GM19372 (cell line): ENCODE results near the gene GLYATL3.
A peak's percentile ranks its signal among the peaks of the same experiment; 100 is the strongest.

Experiments
- ATAC-seq: cut with Tn5 transposase; IDR thresholded peaks from one replicate; pipeline ENCODE4 v1.9.1; 2021; ENCODE audit warnings: mild to moderate bottlenecking, low read depth, moderate library complexity; ENCODE audit not compliant: unreplicated experiment

Gene GLYATL3

DNA sequence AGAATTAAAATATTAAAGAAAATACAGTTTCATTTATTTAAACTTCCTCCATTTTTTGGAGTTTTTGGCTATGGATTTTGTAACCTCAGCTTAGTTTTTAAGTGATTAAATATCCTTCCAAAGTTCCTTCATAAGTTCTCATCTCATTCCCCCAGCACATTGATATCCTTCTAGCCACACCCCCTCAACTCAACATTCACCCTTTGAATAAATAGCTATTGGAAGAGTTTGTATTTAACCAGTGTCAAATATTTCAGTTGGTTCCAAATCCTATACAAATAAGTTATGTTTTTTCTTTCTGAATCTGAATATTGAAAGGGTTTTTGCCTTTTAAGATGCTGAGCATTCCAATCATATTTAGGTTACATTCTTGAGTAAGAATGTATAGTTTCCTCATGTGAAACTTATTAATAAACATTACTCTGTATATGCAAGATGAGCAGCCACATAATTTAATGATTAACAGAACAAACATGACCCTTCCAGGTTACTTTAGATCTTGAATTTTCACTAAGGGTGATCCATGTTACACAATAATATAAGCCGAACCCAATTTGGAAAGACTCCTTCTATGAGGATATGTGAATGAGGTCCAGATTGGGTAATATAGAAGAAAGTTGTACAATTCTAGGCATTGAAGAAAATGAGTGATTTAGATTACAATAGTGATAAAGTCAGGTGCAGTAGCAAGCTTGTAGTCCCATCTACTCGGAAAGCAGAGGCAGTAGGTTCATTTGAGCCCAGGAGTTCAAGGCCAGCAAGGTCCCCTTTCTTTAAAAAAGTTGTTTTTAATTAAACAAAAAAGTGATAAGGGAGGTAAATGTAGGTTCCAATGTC lies 13.6 kb downstream of the GLYATL3 start:
- no peak for ATAC-seq

DNA sequence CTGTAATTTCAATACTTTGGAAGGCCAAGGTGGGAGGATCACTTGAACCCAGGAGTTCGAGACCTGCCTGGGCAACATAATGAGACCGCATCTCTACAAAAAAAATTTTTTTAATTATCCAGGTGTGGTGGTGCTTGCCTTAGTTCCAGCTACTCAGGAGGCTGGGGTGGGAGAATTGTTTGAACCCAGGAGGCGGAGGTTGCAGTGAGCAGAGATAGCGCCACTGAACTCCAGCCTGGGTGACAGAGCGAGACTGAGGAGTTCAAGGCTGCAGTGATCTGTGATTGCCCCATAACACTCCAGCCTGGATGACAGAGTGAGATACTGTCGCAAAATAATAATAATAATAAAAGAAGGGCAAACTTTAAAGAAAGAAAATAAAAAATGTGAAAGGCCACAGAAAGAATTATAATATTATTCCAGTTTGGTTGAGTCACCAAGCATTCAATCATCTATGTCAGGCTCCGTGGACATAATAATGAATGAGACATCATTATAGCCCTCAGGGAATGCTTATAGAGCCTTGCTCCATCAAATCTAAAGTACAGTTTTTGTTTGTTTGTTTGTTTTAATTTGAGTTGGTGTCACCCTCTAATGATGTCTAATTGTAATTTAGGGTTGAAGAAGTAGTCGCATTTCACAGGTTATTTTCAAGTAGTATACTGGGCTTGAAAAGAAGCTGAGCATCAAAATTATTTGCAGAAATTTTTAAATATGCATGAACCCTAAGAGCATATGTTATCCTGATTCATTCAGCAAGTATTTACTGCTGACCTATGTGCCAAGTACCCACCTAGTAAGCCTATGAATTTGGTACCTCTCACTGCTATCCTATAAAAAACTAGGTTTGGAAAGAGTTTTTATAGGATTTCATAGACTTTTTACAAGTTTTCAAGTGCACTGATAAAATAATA lies 15.1 kb downstream of the GLYATL3 start:
- ATAC-seq = no peak

DNA sequence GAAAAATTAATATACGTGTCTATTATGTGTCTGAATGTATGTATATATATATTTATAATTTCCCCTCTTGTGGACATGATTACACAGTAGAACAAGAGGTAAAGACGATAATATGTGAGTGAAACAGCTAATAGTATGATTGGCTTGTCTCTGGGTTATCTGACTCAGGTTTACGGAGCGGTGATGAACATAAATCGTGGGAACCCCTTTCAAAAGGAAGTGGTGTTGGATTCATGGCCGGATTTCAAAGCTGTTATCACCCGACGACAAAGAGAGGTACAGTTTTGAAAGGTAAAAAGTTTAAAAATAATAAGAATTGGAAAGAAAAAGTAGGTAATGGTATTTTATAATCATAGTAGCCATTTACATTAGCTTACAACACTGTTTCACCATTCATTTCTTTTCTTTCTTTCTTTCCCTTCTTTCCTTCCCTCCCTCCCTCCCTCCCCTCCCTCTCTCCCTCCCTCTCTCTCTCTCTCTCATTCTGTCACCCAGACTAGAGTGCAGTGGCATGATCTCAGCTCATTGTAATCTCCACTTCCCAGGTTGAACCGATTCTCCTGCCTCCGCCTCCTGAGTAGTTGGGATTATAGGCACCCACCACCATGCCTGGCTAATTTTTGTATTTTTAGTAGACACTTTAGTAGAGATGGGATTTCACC lies 15.9 kb downstream of the GLYATL3 start:
- no peak for ATAC-seq

DNA sequence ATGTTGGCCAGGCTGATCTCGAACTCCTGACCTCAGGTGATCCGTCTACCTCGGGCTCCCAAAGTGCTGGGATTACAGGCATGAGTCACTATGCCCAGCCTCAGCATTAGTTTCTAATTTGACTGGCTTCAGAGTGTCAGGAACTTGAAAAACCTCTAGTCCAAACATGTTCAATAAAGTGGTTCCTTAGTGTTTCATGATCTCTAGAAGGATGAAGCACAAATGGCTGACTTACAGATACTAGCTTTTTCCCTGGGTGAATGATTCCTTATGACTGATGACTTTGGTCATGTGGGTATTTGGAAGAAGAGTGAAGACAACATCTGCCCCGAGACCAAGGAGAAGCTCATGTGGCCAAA lies 16.4 kb downstream of the GLYATL3 start:
- ATAC-seq = no peak

DNA sequence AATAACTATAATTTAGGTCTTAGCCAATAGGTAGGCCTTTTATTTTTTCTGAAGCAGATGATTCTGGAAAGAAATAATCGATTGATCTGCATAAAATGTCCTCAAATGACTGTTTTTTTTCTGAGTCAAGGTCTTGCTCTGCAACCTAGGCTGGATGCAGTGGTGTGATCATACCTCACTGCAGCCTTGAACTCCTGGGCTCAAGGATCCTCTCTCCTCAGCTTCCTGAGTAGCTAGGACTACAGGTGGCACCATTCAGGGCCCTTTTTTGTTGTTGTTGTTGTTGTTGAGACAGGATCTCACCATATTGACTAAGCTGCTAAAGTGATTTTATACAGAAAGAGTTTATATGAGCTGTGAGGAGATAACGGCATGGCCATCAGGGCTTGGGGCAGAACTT lies 18.2 kb downstream of the GLYATL3 start:
- no peak for ATAC-seq

DNA sequence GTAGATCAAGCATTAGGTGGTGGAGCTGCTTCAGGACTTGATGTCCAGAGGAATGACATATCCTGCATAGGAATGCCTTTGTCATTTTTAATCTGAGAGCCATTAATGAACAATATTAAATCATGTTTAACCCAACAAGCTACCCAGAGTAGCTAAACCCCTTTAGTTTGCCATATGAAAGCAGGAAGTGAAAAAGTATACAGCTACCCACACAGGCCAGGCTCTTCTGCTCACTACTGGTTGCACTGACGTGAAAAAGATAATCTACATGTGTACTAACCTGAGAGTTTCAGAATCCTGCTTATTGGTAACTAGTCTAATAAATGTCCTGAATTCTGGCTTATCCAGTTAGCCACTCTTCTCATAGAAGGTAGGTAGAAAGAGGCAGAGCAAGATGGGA lies 19.9 kb downstream of the GLYATL3 start:
- peak; percentile 84 for ATAC-seq

DNA sequence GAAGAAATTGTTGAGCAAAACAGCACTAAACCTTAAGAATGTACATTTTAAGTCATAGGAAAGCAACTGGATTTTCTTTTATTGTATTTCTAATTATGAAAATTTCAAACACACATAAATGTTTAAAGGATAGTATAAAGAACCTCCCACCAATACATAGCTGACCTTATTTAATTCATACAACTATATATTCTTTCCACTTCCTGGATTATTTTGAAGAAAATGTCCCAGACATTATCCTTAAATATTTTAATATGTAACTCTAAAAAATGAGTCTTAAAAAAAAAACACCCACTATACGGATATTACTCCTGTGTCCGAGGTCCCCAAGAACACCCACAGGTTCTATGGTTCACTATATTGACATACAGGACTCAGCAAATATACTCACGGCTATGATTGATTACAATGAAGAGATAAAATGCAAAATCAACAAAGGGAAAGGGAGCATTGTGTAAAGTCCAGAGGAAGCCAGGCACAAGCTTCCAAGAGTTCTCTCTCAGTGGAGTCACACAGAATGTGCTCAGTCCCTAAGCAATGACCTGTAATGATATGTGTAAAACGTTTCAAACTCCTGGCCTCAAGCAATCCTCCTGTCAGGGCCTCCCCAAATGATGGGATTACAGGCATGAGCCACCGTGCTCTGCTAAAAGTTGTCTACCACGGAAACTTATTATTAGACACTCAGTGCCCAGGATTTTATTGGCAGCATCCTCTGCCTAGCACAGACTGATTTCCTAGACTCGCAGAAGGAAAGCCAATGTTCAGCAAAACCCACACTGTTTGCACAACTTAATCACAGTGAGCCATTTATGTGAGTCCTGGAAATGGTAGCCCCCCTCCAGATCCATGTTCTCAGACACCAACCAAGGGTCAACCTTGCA lies 23.2 kb downstream of the GLYATL3 start:
- no peak for ATAC-seq

DNA sequence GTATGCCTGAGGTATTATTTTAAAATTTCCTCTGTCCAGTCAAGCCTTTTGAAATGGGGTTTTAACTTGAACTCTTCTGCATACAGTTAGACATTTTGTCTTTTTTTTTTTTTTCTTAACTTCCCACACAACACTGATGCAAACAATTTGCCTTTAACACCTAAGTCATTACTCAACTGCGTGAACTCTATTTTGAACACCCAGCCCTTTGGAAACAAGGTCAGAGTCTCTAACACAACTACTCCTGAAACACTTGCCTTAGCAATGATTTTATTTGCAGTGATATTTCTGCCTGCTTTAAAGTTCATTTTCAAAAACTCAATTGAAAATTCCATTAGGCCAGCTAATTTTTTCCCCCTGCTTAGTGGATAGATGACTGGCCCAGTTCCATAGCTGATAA lies 24.2 kb downstream of the GLYATL3 start:
- ATAC-seq = no peak

DNA sequence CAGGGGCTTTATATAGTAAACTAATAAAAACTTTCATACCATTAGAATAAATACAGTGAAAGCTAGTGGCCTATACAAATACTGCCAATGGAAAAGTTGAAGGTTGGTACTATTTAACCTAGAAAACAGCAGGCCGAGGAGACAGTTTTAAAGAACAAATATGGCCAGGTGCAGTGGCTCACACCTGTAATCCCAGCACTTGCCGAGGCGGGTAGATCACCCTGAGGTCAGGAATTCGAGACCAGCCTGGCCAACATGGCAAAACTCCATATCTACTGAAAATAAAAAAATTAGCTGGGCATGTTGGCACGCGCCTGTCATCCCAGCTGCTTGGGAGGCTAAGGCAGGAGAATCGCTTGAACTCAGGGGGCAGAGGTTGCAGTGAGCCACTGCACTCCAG lies 24.8 kb downstream of the GLYATL3 start:
- no peak for ATAC-seq

DNA sequence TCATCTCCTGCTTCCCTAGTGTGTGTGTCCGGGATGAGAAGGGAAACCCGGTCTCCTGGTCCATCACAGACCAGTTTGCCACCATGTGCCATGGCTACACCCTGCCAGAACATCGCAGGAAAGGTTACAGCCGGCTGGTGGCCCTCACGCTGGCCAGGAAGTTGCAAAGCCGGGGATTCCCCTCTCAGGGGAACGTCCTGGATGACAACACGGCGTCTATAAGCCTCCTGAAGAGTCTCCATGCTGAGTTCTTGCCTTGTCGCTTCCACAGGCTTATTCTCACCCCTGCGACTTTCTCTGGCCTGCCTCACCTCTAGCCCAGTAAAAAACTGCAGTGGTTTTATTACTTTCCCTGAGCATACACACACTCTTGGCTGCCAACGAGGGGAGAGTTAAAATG lies 26.9 kb downstream of the GLYATL3 start:
- no peak for ATAC-seq

DNA sequence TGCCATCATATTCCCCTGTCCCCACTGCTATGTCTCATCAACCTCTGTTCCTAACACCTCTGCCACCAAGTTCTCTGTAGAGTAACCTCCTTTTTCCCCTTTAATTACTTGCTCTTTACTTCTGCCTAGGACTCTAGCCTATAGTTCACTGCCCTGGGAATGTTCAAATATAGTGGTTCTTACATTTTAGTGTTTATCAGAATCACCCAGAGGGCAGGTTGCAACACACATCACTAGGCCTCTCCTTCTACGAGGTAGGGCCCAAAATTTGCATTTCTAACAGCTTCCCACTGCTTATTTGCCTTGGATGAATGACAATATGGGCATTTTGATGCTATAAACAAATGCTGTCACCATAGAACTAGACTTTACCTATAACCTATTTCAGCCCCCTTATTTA lies 27.6 kb downstream of the GLYATL3 start:
- no peak for ATAC-seq

DNA sequence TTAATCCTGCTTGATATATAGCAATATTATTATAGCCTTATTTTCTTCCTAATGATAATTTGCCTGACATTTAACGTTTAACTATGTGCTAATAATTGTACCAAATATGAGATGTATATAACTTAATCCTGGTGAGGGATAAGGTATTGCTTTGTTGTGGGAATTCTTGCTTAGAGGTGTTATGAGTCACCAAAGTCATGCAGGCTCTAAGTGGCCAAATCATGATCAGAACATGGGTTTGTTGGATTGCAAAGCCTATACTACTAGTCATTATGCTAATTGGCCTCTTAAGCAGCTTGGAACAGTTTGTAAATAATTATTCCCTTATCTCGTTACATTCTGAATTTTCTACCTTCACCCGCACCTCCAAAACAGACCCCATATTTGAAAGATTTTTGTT lies 28.8 kb downstream of the GLYATL3 start:
- ATAC-seq = no peak

DNA sequence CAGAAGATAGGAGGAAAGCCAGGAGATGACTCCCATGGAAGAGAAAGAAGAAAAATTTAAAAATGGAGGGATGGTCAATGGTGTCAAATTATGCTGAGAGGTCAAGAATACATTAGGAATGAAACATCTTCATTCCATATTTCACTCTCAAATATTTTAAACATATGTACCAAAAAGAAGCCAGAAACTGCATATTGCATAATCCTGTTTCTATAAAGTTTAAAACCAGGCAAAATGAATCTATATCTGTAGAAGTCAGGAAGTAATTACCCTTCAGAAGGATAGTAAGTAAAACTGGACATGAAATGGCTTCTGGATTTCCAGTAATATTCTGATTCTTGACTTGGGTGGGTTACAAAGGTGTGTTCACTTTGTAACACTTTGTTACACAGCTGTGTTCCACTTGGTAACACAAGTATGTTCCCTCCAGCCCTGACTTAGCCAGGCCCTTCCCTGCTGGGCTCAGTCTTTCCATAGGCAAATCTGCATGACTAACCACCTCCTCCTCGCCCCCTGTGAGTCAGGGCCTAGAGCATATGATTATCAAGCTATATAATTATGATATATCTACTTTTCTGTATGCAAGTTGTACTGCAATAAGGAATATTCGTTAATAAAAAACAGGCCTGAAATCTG lies 30.5 kb downstream of the GLYATL3 start:
- no peak for ATAC-seq

DNA sequence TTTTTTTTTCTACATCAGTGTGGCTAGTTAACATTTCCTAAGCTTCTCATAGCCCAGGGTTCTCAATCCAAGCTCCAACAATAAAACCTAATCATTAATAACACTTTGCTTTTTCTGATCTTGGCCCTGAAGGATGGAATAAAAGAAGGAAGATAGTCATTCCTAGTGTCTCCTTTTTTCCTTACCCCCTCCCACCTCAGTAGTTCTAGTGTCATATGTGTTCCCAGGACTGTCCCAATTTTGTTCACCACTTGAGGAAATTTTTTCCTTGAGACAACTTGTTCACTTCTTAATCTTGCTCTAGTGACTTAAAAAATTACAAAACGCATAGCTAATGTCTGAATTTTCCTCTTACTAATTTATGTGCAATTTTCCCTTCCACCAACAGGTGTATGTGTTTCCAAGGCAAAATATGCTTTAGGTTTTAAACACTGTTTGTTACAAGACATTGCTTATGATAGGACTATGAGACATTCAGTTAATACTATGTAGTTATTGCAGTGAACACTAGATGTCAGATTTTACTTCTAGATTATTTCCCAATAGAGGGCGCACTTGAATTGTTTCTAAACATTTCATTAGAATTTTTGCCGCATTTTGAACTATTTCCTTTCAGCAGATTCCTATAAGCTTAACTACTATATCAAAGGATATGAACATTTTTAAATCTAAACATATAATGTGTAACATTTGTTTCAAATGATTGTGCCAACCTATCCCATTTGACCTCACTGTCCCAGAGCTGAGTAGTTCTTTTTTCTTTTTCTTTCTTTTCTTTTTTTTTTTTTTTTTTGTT lies 32.2 kb downstream of the GLYATL3 start:
- ATAC-seq = peak; percentile 94

DNA sequence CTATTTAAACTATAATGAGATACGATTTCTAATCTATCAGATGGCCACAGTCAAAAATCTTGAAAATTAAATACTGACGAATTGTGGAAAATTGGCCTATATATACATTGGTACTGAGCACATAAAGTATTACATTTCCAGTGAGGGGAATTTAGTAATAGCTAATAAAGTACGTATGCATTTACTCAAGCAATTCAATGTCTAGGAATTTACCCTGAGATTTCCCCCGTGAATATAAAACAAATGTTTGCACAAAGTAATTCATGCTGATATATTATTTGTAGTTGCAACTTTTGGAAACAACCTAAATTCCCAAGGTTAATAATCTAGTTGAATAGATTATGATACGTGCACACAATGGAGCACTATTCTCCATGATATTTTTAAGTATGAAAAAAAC lies 36.1 kb downstream of the GLYATL3 start:
- no peak for ATAC-seq

DNA sequence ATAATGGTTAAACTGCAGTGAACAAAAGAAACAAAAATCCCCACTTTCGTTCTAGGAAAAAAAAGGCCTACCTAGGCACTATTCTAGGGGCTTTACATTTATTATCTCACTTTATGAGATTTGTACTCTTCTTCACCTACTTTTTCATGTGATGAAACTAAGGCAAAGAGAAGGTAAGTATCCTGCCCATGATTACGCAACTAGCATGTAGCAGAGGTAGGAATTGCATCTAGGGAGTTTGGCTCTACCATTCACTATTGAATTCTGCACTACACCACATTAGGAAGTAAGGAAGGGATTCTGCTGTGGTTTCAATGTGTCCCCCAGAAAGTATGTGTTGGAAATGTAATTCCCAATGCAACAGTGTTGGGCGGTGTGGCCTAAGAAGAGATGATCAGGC lies 39.4 kb downstream of the GLYATL3 start:
- ATAC-seq = no peak

DNA sequence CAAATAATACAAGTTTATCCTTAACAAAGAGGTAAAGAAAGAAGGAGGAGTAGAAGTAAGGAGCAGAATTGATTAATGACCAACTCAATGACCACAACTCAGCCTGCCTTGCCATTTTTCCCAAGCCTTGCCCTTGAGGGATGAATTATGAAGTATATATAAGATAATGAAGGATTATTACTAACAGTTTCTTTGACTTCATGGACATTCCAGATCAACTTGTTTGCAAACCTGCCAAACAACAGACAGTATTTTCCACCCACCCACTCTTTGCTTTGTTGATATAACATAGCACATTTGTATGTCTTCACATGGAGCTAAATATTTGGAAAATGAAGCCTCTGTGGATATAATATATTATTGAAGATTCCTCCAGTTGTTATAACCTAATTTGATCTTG lies 40.9 kb downstream of the GLYATL3 start:
- ATAC-seq = no peak

DNA sequence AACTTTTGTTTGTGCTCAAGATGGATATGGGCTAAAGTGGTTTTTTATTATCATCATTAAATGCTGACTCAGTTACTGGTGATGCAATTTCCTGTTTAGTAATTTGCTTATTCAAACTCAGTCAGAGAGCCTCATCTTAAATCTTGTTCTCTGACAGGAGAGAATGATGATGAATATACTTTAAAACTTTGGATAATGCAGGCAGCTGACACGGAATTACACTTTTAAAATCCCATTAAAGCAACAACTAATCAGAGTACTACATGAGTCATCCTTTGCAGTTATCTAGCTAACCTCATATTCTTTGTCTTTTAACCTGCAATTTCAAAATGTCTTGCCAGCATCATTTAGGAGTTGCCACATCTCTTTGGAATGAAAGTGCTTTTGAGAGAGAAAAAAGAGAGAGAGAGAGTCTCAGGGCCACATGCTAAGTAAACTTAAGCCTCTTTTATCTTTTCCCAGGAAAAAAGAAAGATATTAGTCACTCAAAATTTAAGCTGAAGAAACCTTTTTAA lies 41.5 kb downstream of the GLYATL3 start:
- no peak for ATAC-seq

DNA sequence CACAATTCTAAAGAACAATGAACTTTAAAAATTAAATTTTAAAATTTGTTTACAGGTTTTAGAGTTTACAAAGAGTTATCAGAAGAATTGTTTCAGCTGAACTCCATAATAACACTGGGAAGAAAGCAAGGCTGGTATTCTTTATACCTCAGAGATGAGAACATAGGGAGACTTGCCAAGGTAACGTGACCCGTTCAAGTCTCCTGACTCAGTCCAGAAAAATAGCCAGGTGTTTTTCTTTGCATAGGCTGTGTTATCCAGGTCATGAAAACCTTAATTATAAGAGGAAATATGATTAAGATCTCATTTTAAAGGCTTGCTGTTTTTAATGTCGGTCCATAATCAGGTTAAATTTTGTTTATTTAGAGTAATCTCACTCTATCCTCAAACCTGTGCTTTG lies 42.2 kb downstream of the GLYATL3 start:
- no peak for ATAC-seq
